DND-41 (cell line): ENCODE measurements around the gene HIVEP2.

Source experiments
- ATAC-seq: fragments of 200-7000 bp; cut with Tn5 transposase; 3 replicates; pipeline ENCODE4 v1.9.1; 2021; ENCODE audit warnings: low read depth; ENCODE audit not compliant: insufficient read depth
- DNase-seq: peaks from one replicate; pipeline ENCODE4 v3.0.0-alpha.2; 2020
- H2AFZ ChIP-seq: 2 replicates; pipeline ENCODE4 v1.6.0; 2012; ENCODE audit warnings: low read depth, low read length
- H3K27ac ChIP-seq: 2 replicates; pipeline ENCODE4 v1.5.1; 2012; ENCODE audit warnings: low read length, inconsistent platforms
- H3K27me3 ChIP-seq: fragments of 200-600 bp; sonication (generic); 2 replicates; pipeline ENCODE4 v1.6.0; 2012; ENCODE audit warnings: low read length, mild to moderate bottlenecking, inconsistent platforms; ENCODE audit not compliant: insufficient read depth, poor library complexity
- H3K36me3 ChIP-seq: 2 replicates; pipeline ENCODE4 v1.5.1; 2012; ENCODE audit warnings: low read length, inconsistent platforms; ENCODE audit not compliant: insufficient read depth
- H3K4me1 ChIP-seq: 2 replicates; pipeline ENCODE4 v1.5.1; 2012; ENCODE audit warnings: mild to moderate bottlenecking, low read length; ENCODE audit not compliant: insufficient read depth
- H3K4me2 ChIP-seq: 2 replicates; pipeline ENCODE4 v1.6.0; 2012; ENCODE audit warnings: mild to moderate bottlenecking, moderate library complexity, low read length, inconsistent platforms; ENCODE audit not compliant: insufficient read depth
- H3K4me3 ChIP-seq, 2 experiments: fragments of 200-600 bp in 1 of 2; shearing (Covaris generic) in 1 of 2; 2 replicates each; pipeline ENCODE4 v1.5.1; 2012 to 2016; ENCODE audit warnings: inconsistent platforms in 2 of 2, low read length in 2 of 2, mild to moderate bottlenecking in 2 of 2, low read depth in 1 of 2, moderate library complexity in 1 of 2
- H3K79me2 ChIP-seq: 2 replicates; pipeline ENCODE4 v1.6.0; 2012; ENCODE audit warnings: low read length, inconsistent platforms; ENCODE audit not compliant: insufficient read depth
- H3K9ac ChIP-seq: 2 replicates; pipeline ENCODE4 v1.6.0; 2012; ENCODE audit warnings: low read depth, mild to moderate bottlenecking, inconsistent platforms, low read length, moderate library complexity
- H3K9me3 ChIP-seq: 2 replicates; pipeline ENCODE4 v1.5.1; 2012; ENCODE audit warnings: low read length, moderate library complexity, mild to moderate bottlenecking, inconsistent platforms; ENCODE audit not compliant: insufficient read depth, severe bottlenecking
- H4K20me1 ChIP-seq: 2 replicates; pipeline ENCODE4 v1.6.0; 2012; ENCODE audit warnings: low read length; ENCODE audit not compliant: insufficient read depth
- EZH2 ChIP-seq: IDR thresholded peaks from 3 replicates; pipeline ENCODE4 v1.6.1; 2012; ENCODE audit warnings: borderline replicate concordance, low read depth, mild to moderate bottlenecking, moderate library complexity, low read length, inconsistent platforms; ENCODE audit not compliant: severe bottlenecking
- TF ChIP-seq, protein P1 (sequence below): IDR thresholded peaks from 2 replicates; pipeline ENCODE4 v1.5.1; 2012; ENCODE audit warnings: borderline replicate concordance, low read length, moderate library complexity, mild to moderate bottlenecking; ENCODE audit not compliant: poor library complexity, severe bottlenecking; ENCODE audit errors: extremely low read depth

The HIVEP2 gene

DNA sequence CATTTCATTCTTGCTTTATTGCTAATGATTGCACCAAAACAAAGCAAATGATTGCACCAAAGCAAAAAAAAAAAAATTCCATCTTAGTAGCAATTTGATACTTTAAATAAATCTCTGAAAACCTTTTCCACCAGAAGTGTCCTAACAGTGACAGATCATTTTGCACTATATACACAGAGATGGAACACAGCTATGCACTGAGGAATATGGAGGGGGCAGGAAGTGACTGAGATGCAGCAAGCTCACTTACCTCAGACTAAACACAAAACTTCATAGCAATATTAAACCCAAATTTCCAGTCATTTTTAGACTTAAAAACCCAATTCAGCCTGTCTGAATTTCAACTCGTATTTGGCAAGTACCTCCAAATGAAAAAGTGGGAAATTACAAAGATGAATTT is 41.2 kb downstream of the HIVEP2 start:
- Histone ChIP-seq H3K27ac (peak overlapping the region; percentile 86), H3K4me3 (no peak overlapping the region), H2AFZ (peak overlapping the region; percentile 63), H4K20me1 (no peaks in the 10 kb centered on the region), H3K9ac (peak overlapping the region; percentile 1; the same call in 1 of the 2 replicates), H3K27me3 (no peaks in the 10 kb centered on the region), H3K4me1 (peaks cover 28% of the 10 kb centered on the region), H3K9me3 (no peaks in the 10 kb centered on the region), H3K36me3 (no peaks in the 10 kb centered on the region), H3K79me2 (peaks cover 3% of the 10 kb centered on the region; the same call in 1 of the 2 replicates), H3K4me2 (peak overlapping the region; percentile 60)
- DNase-seq, result peak; percentile 40
- peak; percentile 74 for ATAC-seq
- TF ChIP-seq, protein P1, sequence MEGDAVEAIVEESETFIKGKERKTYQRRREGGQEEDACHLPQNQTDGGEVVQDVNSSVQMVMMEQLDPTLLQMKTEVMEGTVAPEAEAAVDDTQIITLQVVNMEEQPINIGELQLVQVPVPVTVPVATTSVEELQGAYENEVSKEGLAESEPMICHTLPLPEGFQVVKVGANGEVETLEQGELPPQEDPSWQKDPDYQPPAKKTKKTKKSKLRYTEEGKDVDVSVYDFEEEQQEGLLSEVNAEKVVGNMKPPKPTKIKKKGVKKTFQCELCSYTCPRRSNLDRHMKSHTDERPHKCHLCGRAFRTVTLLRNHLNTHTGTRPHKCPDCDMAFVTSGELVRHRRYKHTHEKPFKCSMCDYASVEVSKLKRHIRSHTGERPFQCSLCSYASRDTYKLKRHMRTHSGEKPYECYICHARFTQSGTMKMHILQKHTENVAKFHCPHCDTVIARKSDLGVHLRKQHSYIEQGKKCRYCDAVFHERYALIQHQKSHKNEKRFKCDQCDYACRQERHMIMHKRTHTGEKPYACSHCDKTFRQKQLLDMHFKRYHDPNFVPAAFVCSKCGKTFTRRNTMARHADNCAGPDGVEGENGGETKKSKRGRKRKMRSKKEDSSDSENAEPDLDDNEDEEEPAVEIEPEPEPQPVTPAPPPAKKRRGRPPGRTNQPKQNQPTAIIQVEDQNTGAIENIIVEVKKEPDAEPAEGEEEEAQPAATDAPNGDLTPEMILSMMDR, result no peak

DNA sequence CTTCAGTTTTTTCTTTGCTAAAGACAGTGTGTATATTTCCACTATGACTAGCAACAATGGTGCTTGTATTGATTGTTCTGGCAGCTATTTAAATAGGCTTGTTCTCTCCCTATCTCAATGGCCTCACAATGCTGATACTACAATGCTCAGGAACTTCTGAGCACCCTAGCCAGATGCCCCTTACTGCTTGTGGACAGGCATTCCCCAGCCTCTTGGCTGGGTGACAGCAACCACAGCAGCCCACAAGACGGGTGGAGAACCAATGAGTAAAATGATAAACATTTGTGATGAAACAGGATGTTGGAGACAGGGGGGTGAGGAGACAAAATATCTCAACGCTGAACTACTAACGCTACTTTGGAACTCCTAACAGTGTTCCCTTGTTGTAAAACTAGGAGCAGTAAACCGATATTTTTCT is 42.3 kb downstream of the HIVEP2 start:
- Histone ChIP-seq H3K79me2 (peaks cover 3% of the 10 kb centered on the region; the same call in 1 of the 2 replicates), H2AFZ (peak overlapping the region; percentile 63), H3K27ac (peak overlapping the region; percentile 86), H4K20me1 (no peaks in the 10 kb centered on the region), H3K4me1 (peaks cover 28% of the 10 kb centered on the region), H3K4me2 (peak overlapping the region; percentile 60), H3K27me3 (no peaks in the 10 kb centered on the region), H3K9me3 (no peaks in the 10 kb centered on the region), H3K36me3 (no peaks in the 10 kb centered on the region), H3K9ac (peak overlapping the region; percentile 41), H3K4me3 (peak overlapping the region in 1 of 2 experiments; percentile 31; a peak in 1 of 4 replicates)
- DNase-seq (peak; percentile 79), ATAC-seq (peak; percentile 91)
- TF ChIP-seq EZH2, result no peak
- TF ChIP-seq, protein P1, result no peak

DNA sequence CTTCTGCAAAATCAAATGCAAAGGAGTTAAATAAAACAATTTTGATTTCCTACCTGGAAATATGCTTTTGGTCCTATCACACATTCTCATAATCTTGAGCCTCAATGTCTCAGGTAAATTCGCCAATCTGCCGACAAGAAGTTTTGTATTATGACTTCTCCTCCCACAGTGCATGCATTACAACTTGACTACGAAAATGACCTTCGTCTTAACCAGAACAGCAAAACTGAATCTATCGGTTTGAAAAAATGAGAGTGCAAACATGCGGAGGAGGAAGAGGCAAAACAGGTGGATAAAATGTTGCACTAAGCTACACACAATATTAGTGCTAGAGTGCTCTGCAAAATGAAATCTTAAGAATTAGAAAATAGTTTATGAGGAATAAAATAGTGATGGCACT is 43.4 kb downstream of the HIVEP2 start:
- Histone ChIP-seq H3K4me1 (peaks cover 28% of the 10 kb centered on the region), H3K27me3 (no peaks in the 10 kb centered on the region), H2AFZ (no peak overlapping the region), H3K79me2 (no peaks in the 10 kb centered on the region; the same call in 1 of the 2 replicates), H3K9me3 (no peaks in the 10 kb centered on the region), H3K36me3 (no peaks in the 10 kb centered on the region), H3K27ac (no peak overlapping the region), H3K9ac (no peak overlapping the region), H3K4me2 (no peak overlapping the region), H3K4me3 (no peak overlapping the region), H4K20me1 (no peaks in the 10 kb centered on the region)
- ATAC-seq (no peak), DNase-seq (no peak)
- no peak for TF ChIP-seq EZH2
- TF ChIP-seq, protein P1, result no peak
